Activated CD4-positive, CD25-positive, alpha-beta regulatory T cell (primary cell): ENCODE results near the gene CACNA1D.

Experiments used
- DNase-seq, 4 experiments: peaks; one replicate each; lab custom pipeline; 2025; lab: John Stamatoyannopoulos, UW

Gene CACNA1D

GRCh38 chr3:53577506-53577905 is 83.1 kb downstream of the CACNA1D start:
- no peak for DNase-seq

GRCh38 chr3:53579636-53580035 is 85.2 kb downstream of the CACNA1D start:
- no peak for DNase-seq

DNA sequence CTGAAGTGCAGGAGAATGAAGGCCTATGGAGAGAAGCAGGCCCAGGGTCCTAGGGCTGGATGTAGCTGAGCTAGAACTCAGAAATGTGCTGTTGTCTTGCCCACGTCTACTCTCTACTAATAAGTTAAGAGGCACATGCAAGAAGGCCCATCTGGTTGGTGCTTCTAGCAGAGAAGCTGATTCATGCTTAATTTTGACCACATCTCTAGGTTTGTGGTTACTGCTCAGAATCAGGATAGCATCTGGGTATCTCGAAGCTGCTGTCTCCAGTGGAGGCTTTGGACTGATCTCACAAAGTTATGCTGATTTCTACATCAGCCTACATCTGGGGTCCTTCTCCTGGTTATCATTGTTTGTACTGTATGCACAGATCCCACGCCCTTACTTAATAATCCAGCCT is 87.3 kb downstream of the CACNA1D start:
- DNase-seq = no peak

DNA sequence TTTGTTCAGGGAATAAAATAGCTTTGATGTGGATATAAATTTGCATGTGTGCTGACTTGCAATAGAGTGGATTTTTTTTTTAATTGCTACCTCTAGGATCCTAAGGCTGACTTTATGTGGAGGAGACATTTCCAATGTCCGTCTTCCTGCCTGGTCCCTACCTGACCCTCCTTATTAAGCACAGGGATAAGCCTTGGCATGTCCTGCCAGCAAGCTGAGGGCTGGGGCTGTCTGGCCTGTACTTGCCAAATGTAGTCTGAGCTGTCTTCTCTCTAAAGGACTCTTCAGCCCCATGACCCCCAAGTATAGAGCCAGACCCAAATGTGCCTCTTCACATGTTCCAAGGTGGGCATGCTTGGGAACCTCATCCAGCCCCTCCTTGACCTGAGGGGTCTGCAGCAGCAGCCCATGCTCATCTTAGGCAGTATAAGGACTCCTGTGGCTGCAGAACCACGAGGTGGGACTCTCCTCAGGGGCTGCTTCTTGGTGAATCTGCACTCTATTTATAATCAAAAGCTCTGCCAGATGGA is 88.8 kb downstream of the CACNA1D start:
- no peak for DNase-seq

- DNase-seq = no peak
Observed at GRCh38 chr3:53585049-53585448, 90.6 kb downstream of the CACNA1D start.

DNA sequence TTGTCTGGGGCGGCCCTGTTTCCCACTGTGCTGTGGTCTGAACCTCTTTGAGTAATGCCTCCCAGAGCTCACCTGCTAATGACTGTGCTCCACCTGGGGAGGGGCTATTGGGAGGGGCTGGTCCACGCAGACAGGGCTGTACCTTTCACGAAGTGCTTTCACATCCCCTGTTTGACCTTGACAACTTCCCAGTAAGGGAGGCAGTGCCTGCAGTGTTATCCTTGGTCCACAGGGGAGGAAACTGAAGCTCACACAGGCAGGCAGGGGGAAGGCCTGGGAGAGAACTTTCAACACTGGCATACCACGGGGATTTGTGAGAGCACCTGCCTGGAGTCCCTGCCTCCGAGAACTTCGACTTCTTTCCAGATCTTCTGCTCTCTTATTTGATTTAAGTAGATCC is 91.2 kb downstream of the CACNA1D start:
- DNase-seq = no peak

- no peak for DNase-seq
Observed at GRCh38 chr3:53588122-53588521, 93.7 kb downstream of the CACNA1D start.

DNA sequence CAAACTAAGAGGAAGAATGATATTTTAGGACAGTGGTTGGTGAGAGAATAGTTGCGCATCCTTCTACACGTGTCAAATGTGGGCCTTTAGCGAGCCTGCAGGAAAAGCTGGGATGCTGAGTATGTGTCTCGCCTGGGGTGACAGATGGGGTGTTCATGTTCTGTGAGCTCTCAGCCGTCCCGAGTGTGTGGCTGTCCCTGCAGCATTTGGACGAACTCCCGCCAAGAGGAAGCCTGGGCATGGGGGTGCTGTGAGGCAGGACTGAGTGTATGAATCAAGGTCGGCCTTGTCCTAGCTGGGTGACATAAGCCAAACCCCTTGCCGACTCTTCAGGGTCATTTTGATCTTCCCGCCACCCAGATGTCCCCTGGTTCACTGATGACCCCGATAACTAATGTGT is 94.8 kb downstream of the CACNA1D start:
- no peak for DNase-seq

- no peak for DNase-seq
Observed at GRCh38 chr3:53589806-53590205, 95.4 kb downstream of the CACNA1D start.

DNA sequence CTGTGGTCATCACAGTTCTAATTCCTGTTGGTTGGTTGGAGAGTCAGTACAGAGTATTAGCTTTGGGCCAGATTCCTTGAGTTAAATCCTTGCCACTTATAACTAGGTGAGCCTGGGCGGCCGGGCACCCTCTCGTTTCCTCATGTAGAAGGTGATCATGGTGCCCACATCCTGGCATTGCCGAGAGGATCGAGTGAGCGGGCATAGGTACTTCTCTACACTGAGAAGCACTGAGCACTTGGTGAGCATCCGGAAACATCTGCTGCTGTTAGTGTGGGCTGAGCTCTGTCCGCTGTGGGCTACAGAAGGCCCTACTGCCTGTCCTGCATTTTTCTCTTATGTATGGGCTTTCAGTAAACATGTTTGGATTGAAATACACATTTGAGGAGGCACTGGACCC is 96.2 kb downstream of the CACNA1D start:
- DNase-seq = no peak

DNA sequence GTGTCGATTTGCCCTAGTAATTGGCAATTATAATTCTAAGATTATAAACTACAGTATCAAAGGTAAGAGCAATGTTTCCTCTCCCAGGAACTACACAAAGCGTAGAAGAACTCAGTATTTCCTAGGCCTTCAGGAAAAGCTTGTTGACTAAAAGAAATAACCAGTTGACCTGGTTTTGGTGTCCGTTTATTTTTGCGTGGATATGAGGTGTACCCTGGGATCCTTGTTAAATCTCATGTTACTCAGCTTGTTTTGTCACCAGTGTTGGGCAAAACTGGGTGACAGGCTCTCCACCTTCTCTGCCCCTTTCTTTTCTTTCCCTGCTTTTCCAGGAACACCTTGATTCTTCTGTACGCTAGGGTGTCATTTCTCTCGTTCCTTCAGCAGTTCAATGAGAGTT is 97.2 kb downstream of the CACNA1D start:
- DNase-seq = no peak

DNA sequence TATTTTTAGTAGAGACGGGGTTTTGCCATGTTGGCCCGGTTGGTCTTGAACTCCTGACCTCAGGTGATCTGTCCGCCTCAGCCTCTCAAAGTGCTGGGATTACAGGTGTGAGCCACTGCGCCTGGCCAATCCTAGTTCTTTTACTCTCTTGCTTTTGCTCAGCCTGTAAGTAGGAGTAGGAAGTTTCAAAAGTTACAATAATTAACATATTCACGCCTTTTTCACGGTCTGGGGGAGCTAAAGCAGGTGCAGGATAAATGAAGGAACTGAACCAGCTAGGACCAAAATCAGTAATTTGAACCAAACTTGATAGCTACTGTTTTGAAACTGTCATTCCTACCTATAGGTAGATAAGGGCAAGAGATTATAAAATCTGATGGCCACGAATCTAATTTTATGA is 98.5 kb downstream of the CACNA1D start:
- DNase-seq = no peak

GRCh38 chr3:53593611-53594010 is 99.2 kb downstream of the CACNA1D start:
- DNase-seq = no peak

- DNase-seq = no peak
Observed at GRCh38 chr3:53594276-53594675, 99.9 kb downstream of the CACNA1D start.

GRCh38 chr3:53595660-53596059 is 101.2 kb downstream of the CACNA1D start:
- no peak for DNase-seq

- DNase-seq = no peak
Observed at GRCh38 chr3:53597136-53597915, 102.9 kb downstream of the CACNA1D start.

- no peak for DNase-seq
Observed at GRCh38 chr3:53599771-53600170, 105.4 kb downstream of the CACNA1D start.

DNA sequence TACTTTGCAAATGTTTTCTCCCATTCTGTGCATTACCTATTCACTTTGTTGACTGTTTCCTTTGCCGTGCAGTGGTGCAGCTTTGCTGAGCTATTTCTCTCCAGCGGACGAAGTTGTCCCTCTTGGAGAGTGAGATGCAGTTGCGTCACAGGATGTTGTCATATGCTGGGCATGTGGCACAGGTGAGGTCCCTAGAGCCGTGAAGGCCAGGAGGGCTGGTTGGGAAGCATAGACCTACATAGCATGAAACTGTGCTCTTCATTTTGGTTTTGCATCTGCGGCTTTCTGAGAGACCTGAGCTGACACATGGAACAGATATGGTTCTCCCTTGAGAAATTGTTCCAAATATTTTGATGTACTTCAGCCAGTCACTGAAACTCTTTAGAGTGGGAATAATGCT is 108.5 kb downstream of the CACNA1D start:
- DNase-seq = no peak

- DNase-seq = no peak
Observed at GRCh38 chr3:53604232-53604631, 109.8 kb downstream of the CACNA1D start.

- no peak for DNase-seq
Observed at GRCh38 chr3:53606793-53607192, 112.4 kb downstream of the CACNA1D start.

- DNase-seq = no peak
Observed at GRCh38 chr3:53612508-53612907, 118.1 kb downstream of the CACNA1D start.

DNA sequence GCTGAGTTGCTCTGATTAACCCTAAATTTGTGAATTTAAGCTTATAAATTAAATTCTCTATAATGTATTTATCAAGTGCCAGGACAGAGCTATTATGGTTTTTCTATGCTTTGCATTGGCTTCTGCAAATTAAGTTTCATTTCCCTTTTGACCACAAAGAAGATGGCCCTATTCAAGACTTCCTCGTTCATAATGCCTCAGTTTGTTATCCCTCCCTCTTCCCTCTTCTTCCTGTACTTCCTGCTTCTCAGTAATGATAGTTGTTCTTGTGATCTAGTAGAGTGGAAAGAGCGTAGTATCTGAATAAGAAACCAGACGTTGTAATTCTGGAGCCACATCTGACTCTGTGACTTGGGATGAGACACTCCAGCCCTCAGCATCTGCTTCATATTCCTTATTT is 118.7 kb downstream of the CACNA1D start:
- no peak for DNase-seq

- no peak for DNase-seq
Observed at GRCh38 chr3:53614307-53614706, 119.9 kb downstream of the CACNA1D start.

GRCh38 chr3:53616321-53616720 is 121.9 kb downstream of the CACNA1D start:
- no peak for DNase-seq
